Measurements from ENCODE around the gene SRP9. TPM values are rescaled to one million over a fixed set of nuclear protein-coding genes. Genes with fewer than 3 reads are reported as not detected.

The SRP9 gene, protein sequence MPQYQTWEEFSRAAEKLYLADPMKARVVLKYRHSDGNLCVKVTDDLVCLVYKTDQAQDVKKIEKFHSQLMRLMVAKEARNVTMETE
- total RNA-seq (2014; rRNA removed; shearing (Covaris generic)) (640 and 749 TPM in 2 replicates), polyA plus RNA-seq (2016; fragmentation: Nextera tagmentation; extraction: Ambion mirVana) (590 and 728 TPM in 2 replicates)
- long read RNA-seq, transcript SRP9-203 (4 exons, 1,596 nt), result minor isoform, 38 of 413 reads
- long read RNA-seq, transcript SRP9-201 (3 exons, 1,480 nt), result major isoform, 350 of 413 reads
- long read RNA-seq, partial matches to known transcripts, result 0 of 413 reads
- long read RNA-seq, other reads (novel, unspliced or antisense), result 23 of 413 reads

DNA sequence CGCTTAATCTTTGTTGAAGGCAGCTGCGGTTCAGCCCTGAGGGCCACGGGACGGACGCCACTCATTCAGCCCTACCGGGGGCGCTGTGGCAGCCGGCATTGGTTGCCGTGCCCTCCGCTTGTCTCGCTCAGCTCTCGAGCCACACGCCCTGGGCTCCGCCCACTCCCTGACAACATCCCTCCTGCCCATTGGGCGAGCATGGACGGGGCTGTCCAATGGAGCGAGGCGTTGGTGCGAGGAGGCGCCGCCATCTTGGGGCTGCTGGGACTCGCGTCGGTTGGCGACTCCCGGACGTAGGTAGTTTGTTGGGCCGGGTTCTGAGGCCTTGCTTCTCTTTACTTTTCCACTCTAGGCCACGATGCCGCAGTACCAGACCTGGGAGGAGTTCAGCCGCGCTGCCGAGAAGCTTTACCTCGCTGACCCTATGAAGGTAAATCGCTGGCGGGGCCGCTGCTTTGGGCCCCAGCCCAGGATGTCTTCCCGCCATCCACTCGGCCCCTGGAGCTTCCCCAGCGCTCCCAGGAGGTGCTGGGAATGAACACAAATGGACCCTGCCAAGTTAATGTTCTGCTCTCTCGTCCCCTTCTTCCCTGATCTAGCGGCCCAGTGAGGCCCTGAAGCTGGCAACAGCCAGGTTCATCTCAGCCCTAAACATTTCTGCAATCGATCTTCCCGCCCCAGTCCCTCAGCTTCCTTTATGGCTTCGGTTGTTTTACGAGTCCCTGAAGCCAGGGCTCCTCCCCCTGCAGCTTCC, at the start of gene SRP9:
TSS of gene SRP9 (plus strand) at position 244 of the 754 bp plus-strand sequence. CDS start at position 359, 115 bp downstream.
- Histone ChIP-seq H3K27ac (ENCODE audit: low read depth) (peak within 1 kb of the TSS; percentile 98), H3K4me1 (ENCODE audit: insufficient read depth) (peaks cover 31% of the 10 kb centered on the region), H3K27me3 (ENCODE audit: insufficient read depth) (no peaks in the 10 kb centered on the region), H3F3A (replicated peaks; ENCODE audit: low read depth) (0 out of 2 replicates have a peak, but pooled peaks cover 2% of the 10 kb centered on the region), H3K79me2 (replicated peaks; ENCODE audit: insufficient read depth) (peaks cover 56% of the 10 kb centered on the region), H3K36me3 (ENCODE audit: insufficient read depth) (no peaks in the 10 kb centered on the region), H4K20me1 (replicated peaks; ENCODE audit: insufficient read depth) (peaks cover 9% of the 10 kb centered on the region), H3K9me2 (ENCODE audit: insufficient read depth) (no peaks in the 10 kb centered on the region), H2AFZ (0 out of 2 replicates have a peak within 1 kb of the TSS, but pooled peaks have one; percentile 25), H3K4me3 (peak within 1 kb of the TSS; percentile 74), H3K4me2 (peak within 1 kb of the TSS; percentile 86)
- TF ChIP-seq, protein P1, sequence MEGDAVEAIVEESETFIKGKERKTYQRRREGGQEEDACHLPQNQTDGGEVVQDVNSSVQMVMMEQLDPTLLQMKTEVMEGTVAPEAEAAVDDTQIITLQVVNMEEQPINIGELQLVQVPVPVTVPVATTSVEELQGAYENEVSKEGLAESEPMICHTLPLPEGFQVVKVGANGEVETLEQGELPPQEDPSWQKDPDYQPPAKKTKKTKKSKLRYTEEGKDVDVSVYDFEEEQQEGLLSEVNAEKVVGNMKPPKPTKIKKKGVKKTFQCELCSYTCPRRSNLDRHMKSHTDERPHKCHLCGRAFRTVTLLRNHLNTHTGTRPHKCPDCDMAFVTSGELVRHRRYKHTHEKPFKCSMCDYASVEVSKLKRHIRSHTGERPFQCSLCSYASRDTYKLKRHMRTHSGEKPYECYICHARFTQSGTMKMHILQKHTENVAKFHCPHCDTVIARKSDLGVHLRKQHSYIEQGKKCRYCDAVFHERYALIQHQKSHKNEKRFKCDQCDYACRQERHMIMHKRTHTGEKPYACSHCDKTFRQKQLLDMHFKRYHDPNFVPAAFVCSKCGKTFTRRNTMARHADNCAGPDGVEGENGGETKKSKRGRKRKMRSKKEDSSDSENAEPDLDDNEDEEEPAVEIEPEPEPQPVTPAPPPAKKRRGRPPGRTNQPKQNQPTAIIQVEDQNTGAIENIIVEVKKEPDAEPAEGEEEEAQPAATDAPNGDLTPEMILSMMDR (conservative IDR thresholded peaks at IDR 0.05; ENCODE audit: low read depth in 2 of 2), result peak; percentile 74 to 91
- TF ChIP-seq POLR2AphosphoS5 (IDR thresholded peaks at IDR 0.05; ENCODE audit: low read depth) (peak; percentile 61), STAT1 (IDR thresholded peaks at IDR 0.05; ENCODE audit: unreplicated experiment) (no peak), CREB1 (CRISPR knock-in tag; IDR thresholded peaks at IDR 0.05; ENCODE audit: low read depth) (peak; percentile 29; the same call in 1 of the 2 replicates), NANOG (IDR thresholded peaks at IDR 0.05; ENCODE audit: borderline replicate concordance) (no peak)
- TF ChIP-seq, protein P2, sequence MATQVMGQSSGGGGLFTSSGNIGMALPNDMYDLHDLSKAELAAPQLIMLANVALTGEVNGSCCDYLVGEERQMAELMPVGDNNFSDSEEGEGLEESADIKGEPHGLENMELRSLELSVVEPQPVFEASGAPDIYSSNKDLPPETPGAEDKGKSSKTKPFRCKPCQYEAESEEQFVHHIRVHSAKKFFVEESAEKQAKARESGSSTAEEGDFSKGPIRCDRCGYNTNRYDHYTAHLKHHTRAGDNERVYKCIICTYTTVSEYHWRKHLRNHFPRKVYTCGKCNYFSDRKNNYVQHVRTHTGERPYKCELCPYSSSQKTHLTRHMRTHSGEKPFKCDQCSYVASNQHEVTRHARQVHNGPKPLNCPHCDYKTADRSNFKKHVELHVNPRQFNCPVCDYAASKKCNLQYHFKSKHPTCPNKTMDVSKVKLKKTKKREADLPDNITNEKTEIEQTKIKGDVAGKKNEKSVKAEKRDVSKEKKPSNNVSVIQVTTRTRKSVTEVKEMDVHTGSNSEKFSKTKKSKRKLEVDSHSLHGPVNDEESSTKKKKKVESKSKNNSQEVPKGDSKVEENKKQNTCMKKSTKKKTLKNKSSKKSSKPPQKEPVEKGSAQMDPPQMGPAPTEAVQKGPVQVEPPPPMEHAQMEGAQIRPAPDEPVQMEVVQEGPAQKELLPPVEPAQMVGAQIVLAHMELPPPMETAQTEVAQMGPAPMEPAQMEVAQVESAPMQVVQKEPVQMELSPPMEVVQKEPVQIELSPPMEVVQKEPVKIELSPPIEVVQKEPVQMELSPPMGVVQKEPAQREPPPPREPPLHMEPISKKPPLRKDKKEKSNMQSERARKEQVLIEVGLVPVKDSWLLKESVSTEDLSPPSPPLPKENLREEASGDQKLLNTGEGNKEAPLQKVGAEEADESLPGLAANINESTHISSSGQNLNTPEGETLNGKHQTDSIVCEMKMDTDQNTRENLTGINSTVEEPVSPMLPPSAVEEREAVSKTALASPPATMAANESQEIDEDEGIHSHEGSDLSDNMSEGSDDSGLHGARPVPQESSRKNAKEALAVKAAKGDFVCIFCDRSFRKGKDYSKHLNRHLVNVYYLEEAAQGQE (IDR thresholded peaks at IDR 0.05; ENCODE audit: unreplicated experiment), result no peak
- TF ChIP-seq, protein P3, sequence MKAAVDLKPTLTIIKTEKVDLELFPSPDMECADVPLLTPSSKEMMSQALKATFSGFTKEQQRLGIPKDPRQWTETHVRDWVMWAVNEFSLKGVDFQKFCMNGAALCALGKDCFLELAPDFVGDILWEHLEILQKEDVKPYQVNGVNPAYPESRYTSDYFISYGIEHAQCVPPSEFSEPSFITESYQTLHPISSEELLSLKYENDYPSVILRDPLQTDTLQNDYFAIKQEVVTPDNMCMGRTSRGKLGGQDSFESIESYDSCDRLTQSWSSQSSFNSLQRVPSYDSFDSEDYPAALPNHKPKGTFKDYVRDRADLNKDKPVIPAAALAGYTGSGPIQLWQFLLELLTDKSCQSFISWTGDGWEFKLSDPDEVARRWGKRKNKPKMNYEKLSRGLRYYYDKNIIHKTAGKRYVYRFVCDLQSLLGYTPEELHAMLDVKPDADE (IDR thresholded peaks at IDR 0.05), result peak; percentile 27; the same call in 1 of the 2 replicates
- Mint-ChIP-seq H3K27me3 (ENCODE audit: insufficient read depth, low read depth, poor library complexity) (peaks cover 5% of the 10 kb centered on the region), H3K4me3 (no peak within 1 kb of the TSS), H3K27ac (no peak within 1 kb of the TSS), H3K4me1 (peaks cover 33% of the 10 kb centered on the region), H3K36me3 (ENCODE audit: low read depth) (peaks cover 28% of the 10 kb centered on the region; the same call in 2 of the 3 replicates), H3K9me3 (no peaks in the 10 kb centered on the region)
- DNase-seq (ENCODE audit: low spot score), result peak; percentile 100
- peak; percentile 97 for ATAC-seq

Data from GM23338 (cell line).